Activated T-cell treated with anti-CD3 and anti-CD28 coated beads for 4 hours (primary cell): Measurements from ENCODE around the gene C22orf31.
A peak's percentile ranks its signal among the peaks of the same experiment; 100 is the strongest.
"Not testable (repeated sequence)": the region's sequence is repeated elsewhere in the genome, so short reads cannot be mapped to it uniquely, and the experiment has no call there.

Experiments used
- DNase-seq: peaks from one replicate; pipeline ENCODE4 v3.0.0-alpha.2; 2020

The C22orf31 gene

GRCh38 chr22:29053048-29053702 lies 8.5 kb downstream of the C22orf31 start:
- no peak for DNase-seq

- no peak for DNase-seq
Observed at GRCh38 chr22:29050457-29050856, 11.2 kb downstream of the C22orf31 start.

DNA sequence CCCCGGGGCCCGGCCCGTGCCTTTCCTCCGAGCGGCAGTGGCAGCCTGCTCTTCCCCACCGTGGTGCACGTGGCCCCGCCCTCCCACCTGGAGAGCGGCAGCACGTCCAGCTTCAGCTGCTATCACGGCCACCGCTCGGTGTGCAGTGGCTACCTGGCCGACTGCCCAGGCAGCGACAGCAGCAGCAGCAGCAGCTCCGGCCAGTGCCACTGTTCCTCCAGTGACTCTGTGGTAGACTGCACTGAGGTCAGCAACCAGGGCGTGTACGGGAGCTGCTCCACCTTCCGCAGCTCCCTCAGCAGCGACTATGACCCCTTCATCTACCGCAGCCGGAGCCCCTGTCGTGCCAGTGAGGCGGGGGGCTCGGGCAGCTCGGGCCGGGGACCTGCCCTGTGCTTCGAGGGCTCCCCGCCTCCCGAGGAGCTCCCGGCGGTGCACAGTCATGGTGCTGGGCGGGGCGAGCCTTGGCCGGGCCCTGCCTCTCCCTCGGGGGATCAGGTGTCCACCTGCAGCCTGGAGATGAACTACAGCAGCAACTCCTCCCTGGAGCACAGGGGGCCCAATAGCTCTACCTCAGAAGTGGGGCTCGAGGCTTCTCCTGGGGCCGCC lies 11.9 kb downstream of the C22orf31 start:
- DNase-seq: no peak

DNA sequence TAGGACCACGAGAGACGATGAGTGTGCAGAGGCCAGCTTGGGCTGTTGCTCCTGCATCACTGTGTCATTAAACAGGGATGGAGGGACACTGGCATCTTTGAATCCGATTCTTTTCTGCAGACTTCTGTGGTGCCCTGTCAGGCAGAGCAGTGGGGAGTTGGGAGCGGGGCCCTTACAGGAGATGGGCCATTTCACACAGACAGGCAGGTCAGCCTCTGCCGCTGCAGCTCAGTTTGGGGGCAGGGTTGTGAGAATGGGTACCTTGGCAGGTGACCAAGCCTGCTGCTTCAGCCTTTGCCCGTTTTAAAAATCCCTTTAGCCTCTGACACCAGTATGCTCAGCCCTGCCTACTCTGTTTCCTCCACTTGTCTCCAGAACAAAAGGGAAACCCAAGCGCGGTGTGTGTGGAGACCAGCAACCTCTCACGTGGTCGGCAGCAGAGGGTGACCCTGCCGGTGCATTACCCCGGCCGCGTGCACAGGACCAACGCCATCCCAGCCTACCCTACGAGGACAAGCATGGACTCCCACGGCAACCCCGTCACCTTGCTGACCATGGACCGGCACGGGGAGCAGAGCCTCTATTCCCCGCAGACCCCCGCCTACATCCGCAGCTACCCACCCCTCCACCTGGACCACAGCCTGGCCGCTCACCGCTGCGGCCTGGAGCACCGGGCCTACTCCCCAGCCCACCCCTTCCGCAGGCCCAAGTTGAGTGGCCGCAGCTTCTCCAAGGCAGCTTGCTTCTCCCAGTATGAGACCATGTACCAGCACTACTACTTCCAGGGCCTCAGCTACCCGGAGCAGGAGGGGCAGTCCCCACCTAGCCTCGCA lies 12.6 kb downstream of the C22orf31 start:
- no peak for DNase-seq

DNA sequence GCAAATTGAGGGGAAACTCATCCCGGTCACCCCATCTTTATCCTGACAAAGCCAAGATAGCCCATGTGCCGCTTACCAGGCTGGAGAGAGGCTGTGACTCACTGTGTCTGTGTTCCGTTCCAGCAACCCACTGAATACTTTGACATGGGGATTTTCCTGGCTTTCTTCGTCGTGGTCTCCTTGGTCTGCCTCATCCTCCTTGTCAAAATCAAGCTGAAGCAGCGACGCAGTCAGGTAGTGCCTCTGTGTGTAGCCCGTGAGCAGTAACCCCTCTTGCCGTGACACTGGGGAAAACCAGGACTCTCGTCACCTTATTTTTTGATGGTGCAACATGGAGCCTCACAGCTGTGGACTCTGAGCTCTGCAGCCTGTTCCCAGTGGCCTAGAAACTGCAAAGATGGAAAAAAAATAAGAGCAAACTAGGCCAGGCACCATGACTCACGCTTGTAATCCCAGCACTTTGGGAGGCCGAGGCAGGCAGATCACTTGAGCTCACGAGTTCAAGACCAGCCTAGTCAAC lies 16.9 kb downstream of the C22orf31 start:
- DNase-seq: no peak

- DNase-seq: no peak
Observed at GRCh38 chr22:29043906-29044575, 17.6 kb downstream of the C22orf31 start.

- DNase-seq: no peak
Observed at GRCh38 chr22:29041408-29041807, 20.2 kb downstream of the C22orf31 start.

- peak; percentile 58 for DNase-seq
Observed at GRCh38 chr22:29040385-29041275, 21.0 kb downstream of the C22orf31 start.

- DNase-seq: not testable (repeated sequence)
Observed at GRCh38 chr22:29039684-29040083, 21.9 kb downstream of the C22orf31 start.

- no peak for DNase-seq
Observed at GRCh38 chr22:29039148-29039547, 22.5 kb downstream of the C22orf31 start.

- DNase-seq: no peak
Observed at GRCh38 chr22:29037340-29037932, 24.2 kb downstream of the C22orf31 start.

DNA sequence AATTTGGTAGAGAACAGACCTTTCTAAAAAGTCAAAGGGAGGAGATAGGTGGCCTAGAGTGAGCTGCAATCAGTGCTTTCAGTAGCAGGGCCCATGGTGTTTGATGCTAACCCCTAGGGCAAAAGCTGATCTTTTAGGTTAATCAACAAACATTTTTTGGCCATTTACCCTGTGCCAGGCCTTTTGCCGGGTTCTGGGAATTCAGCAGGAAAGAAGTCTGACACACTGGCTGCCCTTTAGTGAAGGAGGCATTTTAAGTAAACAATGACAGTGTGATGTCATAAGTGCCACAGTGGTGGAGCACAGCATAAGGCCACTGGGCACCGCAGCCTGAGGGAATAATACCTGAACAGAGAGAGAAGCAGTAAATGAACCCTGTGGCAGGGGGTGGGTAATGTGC lies 29.0 kb downstream of the C22orf31 start:
- DNase-seq: no peak

DNA sequence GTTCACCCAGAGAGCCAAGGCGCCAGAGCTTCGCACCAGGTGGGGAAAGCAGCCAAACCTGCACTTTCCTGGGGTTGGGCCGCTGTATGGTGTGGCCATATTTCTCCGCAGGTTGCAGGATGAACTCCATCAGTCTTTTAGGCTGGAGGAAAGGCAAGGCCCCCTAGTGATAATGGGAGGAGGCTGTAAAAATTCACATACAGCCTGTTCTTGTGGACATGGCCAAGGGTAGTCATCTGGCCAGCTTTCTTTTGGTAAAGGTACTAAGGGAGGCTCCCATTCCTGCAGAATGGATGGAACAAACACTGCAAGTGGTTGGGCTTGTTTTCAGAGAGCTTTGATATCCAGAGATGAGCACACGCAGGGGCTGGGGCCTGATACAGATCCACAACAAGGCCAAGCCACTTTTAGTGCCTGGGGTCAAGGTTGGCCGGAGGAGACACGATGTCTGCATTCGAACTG lies 29.6 kb downstream of the C22orf31 start:
- DNase-seq: no peak

DNA sequence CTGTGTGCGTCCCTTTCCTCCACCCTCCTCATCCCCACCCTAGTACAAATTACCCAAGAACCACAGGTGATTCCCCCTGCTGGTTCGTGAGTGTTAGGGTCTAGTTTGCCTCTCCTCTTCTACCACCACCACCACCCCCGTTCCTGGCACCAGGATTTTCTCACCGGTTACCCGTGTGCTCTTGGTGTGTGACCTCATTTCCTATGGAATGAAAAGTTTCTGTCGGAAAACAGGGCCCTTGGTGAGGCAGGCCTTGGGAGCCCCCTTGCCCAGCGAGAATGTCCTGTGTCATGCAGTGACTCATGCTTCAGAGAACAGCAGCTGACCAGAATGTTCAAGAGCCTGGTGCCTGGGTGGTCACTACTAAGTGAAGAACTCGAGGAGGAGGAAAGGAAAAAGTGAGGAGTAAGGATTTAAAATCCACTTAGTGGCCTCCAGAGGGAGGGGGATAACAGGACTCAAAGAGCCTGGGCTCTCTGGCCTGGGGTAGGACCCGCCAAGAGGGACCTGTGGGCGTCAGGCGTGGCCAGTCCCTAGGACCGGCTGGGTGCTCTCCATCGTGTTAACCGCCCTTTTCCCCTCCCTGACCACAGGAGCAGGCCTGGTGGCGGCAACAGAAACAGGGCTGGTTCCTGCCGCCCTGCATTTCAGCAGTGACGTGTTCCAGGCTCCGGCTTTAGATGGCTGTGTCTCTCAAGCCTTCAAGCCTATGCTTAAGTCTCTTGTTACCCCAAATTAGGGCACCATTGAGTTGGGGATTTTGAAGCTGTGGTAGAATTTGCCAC lies 30.2 kb downstream of the C22orf31 start:
- no peak for DNase-seq

DNA sequence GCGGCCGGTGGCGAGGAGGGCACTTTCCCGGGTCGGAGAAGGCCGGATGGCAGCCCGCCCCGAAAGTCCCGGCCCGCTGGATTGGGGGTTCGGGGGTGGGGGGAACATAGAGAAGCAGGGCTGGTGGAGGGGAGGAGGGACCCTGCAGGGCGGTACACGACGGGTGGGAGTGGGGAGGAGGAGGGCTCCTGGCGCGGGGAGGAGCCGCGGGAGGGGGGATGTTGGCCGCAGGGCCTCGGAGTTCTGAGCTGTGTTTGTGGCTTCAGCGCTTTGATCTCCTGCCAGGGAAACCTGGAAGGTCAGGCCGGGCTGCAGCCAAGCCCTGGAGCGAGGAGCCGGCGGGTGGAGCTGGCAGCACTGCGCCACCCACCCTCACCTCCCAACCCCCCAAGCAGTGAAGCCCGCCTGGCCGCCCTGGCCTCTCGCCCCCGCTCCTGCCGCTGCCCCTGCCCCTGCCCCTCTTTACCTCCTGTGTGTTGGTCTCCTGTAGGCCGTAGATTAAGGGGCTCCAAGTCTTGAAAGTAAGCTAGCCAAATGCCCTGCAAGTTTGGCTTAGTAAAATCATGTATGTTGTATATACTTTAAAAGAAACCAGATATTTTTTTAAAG lies 30.9 kb downstream of the C22orf31 start:
- no peak for DNase-seq

- DNase-seq: no peak
Observed at GRCh38 chr22:29030016-29030617, 31.5 kb downstream of the C22orf31 start.

- DNase-seq: no peak
Observed at GRCh38 chr22:29029202-29030000, 32.2 kb downstream of the C22orf31 start.

DNA sequence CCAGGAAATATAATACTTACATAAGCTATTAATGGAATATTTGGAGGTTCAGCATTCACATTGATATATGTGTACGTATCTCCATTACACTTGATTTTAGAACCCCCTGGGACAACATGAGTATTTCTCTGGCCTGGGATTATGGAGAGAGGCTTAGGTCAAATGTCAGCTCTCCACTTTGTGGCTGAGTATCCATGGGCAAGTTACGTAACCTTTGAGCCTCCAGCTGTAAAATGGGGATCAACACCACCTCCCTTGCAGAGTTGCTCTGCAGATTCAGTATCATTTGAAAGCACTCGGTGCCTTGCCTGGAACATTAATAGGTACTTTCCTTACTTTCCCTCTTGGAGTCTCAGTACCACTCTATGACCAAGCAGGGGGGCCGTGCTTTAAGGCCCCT lies 33.2 kb downstream of the C22orf31 start:
- DNase-seq: no peak

GRCh38 chr22:29026579-29026978 lies 35.1 kb downstream of the C22orf31 start:
- DNase-seq: no peak
